GM23338 (cell line): ENCODE data around the gene FUT1.
"Not testable (repeated sequence)": the region's sequence is repeated elsewhere in the genome, so short reads cannot be mapped to it uniquely, and the experiment has no call there.

Experiments used
- CREB1 ChIP-seq: fragments of 250-450 bp; sonication (Bioruptor Pico); IDR thresholded peaks from 2 replicates; pipeline ENCODE4 v1.5.0; 2020; ENCODE audit warnings: low read depth, mild to moderate bottlenecking, moderate library complexity
- CTCF ChIP-seq, 2 experiments: fragments of 200-600 bp in 1 of 2; sonication (generic) in 1 of 2; conservative IDR thresholded peaks; 2 replicates each; pipeline versions ENCODE4 v1.5.1 to v1.6.1; 2016 to 2017; ENCODE audit warnings: antibody characterized with exemption in 2 of 2, low read depth in 2 of 2, mild to moderate bottlenecking in 2 of 2, moderate library complexity in 1 of 2
- EZH2 ChIP-seq: fragments of 200-600 bp; sonication (generic); IDR thresholded peaks from one replicate; pipeline ENCODE4 v1.8.0; 2017; ENCODE audit warnings: antibody characterized with exemption, mild to moderate bottlenecking, low read depth; ENCODE audit not compliant: unreplicated experiment
- JUNB ChIP-seq: IDR thresholded peaks from one replicate; pipeline ENCODE4 v1.6.1; 2016; ENCODE audit warnings: antibody characterized with exemption; ENCODE audit not compliant: unreplicated experiment
- POLR2AphosphoS5 ChIP-seq: IDR thresholded peaks from 2 replicates; pipeline ENCODE4 v1.6.1; 2016; ENCODE audit warnings: antibody characterized with exemption, low read depth
- REST ChIP-seq: IDR thresholded peaks from one replicate; pipeline ENCODE4 v1.6.1; 2018; ENCODE audit warnings: antibody characterized with exemption; ENCODE audit not compliant: unreplicated experiment
- ZNF331 ChIP-seq: fragments of 250-450 bp; sonication (Bioruptor Pico); IDR thresholded peaks from 2 replicates; pipeline ENCODE4 v1.5.0; 2020; ENCODE audit warnings: low read depth, mild to moderate bottlenecking, moderate library complexity

GRCh38 chr19:48786422-48786821 lies 34.0 kb upstream of the FUT1 start:
- not testable (repeated sequence) for TF ChIP-seq CTCF (conservative IDR thresholded peaks at IDR 0.05; ENCODE audit: low read depth in 2 of 2); ZNF331 (CRISPR knock-in tag); EZH2; REST; CREB1 (CRISPR knock-in tag); POLR2AphosphoS5; JUNB
